NCI-H2196 (cell line): Measurements from ENCODE around the gene MRPS7.

Experiments used
- DNase-seq: peaks from one replicate; lab custom pipeline; 2025; ENCODE audit not compliant: unreplicated experiment; lab: John Stamatoyannopoulos, UW

The MRPS7 gene

DNA sequence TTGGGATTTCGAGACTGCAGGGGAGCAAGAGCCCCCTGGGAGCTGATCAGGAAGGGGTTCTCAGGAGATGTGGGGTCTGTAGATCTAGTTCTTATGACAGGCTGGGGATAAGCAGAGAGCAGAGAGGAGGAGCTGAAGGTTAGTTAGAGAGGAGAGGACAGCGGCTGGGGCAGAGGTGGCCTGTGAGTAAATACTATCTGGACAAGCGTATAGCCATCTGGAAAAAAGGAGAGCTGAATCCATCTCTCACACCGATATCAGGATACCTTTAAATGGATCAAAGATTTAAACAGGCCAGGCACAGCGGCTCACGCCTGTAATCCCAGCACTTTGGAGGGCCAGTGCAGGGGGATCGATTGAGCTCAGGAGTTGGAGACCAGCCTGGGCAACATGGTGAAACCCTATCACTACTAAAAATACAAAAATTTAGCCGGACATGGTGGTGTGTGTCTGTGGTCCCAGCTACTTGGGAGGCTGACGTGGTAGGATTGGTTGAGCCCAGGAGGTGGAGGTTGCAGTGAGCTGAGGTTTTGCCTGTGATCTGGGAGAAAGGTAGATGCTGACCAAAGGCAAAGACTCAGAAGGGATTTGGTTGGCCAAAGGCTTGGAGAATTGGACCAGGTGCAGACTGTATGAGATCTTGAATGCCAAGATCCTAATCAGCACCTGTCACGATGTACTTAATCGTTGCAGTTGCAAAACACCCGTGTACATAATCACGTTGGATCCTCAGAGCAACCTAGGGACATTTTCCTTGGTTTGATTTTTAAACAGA is 46.5 kb downstream of the MRPS7 start:
- no peak for DNase-seq

DNA sequence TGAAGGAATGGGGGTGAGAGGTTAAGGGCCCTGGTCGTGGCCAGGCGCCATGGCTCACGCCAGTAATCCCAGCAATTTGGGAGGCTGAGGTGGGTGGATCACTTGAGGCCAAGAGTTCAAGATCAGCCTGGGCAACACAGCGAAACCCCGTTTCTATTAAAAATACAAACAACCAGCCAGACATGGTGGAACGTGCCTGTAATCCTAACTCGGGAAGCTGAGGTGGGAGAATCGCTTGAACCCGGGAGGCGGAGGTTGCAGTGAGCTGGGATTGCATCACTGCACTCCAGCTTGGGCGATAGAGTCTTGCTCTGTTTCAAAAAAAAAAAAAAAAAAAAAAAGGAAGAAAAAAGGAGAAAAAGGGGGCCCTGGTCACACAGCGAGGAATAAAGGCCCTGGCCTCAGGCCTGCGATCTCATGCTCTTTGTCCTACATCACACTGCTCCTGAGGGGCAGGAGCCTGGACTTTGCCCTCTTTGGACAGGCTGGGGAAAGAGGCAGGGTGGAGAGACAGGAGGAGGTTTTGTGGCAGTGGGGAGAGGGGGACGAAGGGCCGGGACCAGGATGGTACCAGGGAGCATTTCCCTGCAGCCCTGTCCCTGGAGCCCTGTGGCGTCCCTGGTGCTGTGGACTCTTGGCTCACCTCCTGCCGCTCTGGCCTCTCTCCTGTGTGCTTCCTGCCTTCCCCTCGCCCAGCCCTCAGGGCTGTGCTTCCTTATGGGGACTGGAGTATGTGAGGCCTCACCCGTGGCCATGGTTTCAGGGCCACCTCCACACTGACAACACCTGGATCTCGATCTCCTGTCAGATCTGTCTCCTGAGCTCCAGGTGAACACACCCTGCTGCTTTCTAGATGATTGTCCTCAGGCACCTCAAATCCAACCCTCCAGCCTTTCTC is 47.3 kb downstream of the MRPS7 start:
- no peak for DNase-seq

DNA sequence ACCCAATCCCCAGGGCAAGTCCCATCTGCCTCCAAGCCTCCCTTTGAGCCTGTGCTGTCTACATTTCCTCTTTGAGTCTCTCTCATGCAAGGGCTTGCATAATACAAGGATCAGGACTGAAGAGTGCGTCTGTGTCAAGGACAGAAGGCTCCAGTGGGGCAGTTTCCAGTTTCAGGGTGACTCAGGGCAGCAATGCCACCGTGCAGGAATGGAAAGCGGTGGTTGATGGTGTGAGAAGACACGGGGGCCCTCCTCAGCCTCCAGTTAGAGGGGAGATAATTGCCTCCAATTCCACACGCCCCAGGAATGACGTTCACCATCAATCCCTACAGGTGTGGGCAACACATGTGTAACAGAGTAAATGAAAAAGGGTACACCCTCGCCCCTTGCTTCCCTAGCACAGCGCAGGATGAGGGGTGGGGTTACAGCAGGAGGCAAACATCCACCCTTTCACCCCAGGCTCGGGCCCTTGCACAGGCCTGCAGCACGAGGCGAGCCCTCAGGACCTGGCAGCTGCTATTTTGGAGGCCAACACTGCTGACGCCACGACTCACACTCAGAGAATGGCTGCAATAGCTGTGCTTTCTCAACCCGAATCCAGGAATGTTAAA is 52.4 kb downstream of the MRPS7 start:
- no peak for DNase-seq

DNA sequence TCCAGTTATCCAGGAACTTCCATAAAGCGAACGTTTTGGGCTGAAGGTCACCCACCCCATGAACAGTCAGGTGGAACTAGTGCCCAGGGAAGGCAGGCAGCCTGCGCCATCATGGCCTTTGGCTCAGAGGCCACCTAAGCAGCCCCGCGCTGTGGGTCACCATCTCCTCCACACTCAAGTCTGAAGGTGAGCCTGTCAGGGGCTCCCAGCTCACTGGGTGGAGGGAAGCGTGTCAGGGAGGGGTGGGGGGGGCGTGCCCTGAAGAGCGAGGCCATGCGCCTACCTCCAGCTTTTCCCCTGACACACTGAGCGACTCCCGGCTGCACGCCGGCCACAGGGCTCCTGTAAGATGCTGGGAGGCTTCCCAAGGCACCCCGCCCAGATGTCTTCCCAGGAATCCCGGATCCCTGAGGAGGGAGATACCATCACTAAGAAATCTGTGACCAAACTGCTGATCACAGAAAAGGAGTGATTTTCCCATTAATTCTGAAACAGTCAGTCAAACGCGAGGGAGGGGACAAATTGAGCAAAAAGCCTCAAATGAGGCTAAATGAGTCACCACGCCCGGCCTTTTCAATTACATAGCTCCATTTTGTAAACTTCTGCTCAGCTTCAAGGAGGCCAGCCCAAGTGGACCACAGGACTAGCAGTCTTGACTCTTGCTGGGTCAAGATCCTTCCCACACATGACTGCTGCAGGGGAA is 54.0 kb downstream of the MRPS7 start:
- DNase-seq: no peak
